H1 (cell line): ENCODE data around the gene SMIM28. TPM values are rescaled to one million over a fixed set of nuclear protein-coding genes. Genes with fewer than 3 reads are reported as not detected.

ENCODE experiments used
- CHD2 ChIP-seq: IDR thresholded peaks from 2 replicates; pipeline ENCODE4 v1.6.1; 2012; ENCODE audit warnings: low read length, improper control_type of control experiment
- CTBP2 ChIP-seq: IDR thresholded peaks from 2 replicates; pipeline ENCODE4 v1.7.0; 2011; ENCODE audit warnings: borderline replicate concordance, mild to moderate bottlenecking, moderate library complexity, mixed read lengths, low read length; ENCODE audit not compliant: insufficient read depth, insufficient read length
- HDAC6 ChIP-seq: IDR thresholded peaks from one replicate; pipeline ENCODE4 v1.7.1; 2012; ENCODE audit warnings: low read depth, mild to moderate bottlenecking, inconsistent platforms, low read length, moderate library complexity
- RBBP5 ChIP-seq: IDR thresholded peaks from 2 replicates; pipeline ENCODE4 v1.7.1; 2012; ENCODE audit warnings: low read depth, mild to moderate bottlenecking, inconsistent platforms, low read length, moderate library complexity, borderline replicate concordance
- TAF1 ChIP-seq: IDR thresholded peaks from 2 replicates; pipeline ENCODE4 v1.6.1; 2011; ENCODE audit warnings: mild to moderate bottlenecking, low read depth, low read length
- TBP ChIP-seq: IDR thresholded peaks from 2 replicates; pipeline ENCODE4 v1.6.1; 2011; ENCODE audit warnings: low read depth, low read length, improper control_type of control experiment
- YY1 ChIP-seq: IDR thresholded peaks from 2 replicates; pipeline ENCODE4 v1.6.1; 2011; ENCODE audit warnings: low read depth, mild to moderate bottlenecking, low read length
- polyA plus RNA-seq, 7 experiments: library from polyadenylated mRNA; depleted of rRNA in 3 of 7; stranded (reverse) in 5 of 7; unstranded in 2 of 7; fragments of >200 nt in 5 of 7; fragments of 200-250 nt in 2 of 7; gene quantifications; 1 replicate in 5 of 7; 2 replicates in 1 of 7; 4 replicates in 1 of 7; pipeline versions ENCODE4 v1.2.1 to v1.2.3, GENCODE V29; 2011 to 2013; ENCODE audit warnings: missing spikeins in 2 of 7, mixed read lengths in 2 of 7
- total RNA-seq: library from RNA; stranded (reverse); fragmentation: NEBNext Ultra II Directional; extraction: Animal tissue kit (Norgen Biotek cat#: 25700); gene quantifications from 2 replicates; pipeline ENCODE4 v1.2.1, GENCODE V29; 2021
- TF ChIP-seq, protein P1 (sequence below): fragments of 300-600 bp; sonication (generic); IDR thresholded peaks from 2 replicates; pipeline ENCODE4 v1.7.1; 2012; ENCODE audit warnings: low read length, moderate library complexity, mild to moderate bottlenecking, inconsistent platforms; ENCODE audit not compliant: insufficient replicate concordance
- TF ChIP-seq, protein P2 (sequence below): IDR thresholded peaks from 2 replicates; pipeline ENCODE4 v1.6.1; 2012; ENCODE audit warnings: inconsistent platforms

SMIM28 gene
- total and polyA plus RNA-seq, 2 of the 8 experiments (the other 6 are each of a cell fraction or from before 2014, with no cell fraction given): not detected

DNA sequence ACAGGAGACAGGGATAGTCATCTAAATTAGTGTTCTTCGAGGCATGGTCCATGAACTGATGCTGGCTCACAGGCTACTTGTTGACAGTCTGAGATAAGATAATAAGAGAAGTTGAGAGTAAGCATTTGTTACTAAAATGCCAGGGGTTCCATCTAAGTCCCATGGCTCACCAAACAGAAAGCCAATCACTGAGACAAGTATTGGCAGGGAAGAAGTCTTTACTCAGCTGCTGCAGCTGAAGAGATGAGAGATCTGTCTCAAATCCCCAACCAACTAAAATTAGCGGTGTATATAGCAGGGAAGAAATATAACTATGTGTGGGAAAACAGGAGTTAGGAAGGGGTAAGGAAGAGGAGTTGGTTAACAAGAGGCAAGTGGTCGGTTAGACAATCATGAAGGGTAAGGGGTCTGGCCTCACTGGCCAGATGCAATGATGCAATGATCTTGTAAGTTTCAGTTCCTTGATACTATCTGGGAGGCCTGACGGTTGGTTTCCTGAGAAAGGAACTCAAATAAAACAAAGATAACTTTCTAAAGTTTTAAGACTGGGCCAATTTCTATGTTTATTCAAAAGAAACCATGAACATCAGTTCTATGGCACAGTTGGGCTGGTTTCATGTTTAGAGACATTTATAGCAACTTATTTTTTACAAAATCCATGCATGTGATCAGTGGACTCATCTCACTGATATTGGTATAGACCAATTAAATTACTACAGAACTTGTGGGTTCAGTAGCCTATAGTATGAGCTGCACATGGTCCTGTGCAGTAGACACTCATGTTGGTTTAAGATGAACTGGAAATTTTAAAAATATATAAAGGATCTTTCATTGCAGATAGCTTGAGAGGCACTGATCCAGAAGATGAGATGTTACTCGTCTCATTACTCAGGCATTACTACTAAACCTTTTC, 16.4 kb downstream of the SMIM28 start (continued):
- TF ChIP-seq, protein P1, sequence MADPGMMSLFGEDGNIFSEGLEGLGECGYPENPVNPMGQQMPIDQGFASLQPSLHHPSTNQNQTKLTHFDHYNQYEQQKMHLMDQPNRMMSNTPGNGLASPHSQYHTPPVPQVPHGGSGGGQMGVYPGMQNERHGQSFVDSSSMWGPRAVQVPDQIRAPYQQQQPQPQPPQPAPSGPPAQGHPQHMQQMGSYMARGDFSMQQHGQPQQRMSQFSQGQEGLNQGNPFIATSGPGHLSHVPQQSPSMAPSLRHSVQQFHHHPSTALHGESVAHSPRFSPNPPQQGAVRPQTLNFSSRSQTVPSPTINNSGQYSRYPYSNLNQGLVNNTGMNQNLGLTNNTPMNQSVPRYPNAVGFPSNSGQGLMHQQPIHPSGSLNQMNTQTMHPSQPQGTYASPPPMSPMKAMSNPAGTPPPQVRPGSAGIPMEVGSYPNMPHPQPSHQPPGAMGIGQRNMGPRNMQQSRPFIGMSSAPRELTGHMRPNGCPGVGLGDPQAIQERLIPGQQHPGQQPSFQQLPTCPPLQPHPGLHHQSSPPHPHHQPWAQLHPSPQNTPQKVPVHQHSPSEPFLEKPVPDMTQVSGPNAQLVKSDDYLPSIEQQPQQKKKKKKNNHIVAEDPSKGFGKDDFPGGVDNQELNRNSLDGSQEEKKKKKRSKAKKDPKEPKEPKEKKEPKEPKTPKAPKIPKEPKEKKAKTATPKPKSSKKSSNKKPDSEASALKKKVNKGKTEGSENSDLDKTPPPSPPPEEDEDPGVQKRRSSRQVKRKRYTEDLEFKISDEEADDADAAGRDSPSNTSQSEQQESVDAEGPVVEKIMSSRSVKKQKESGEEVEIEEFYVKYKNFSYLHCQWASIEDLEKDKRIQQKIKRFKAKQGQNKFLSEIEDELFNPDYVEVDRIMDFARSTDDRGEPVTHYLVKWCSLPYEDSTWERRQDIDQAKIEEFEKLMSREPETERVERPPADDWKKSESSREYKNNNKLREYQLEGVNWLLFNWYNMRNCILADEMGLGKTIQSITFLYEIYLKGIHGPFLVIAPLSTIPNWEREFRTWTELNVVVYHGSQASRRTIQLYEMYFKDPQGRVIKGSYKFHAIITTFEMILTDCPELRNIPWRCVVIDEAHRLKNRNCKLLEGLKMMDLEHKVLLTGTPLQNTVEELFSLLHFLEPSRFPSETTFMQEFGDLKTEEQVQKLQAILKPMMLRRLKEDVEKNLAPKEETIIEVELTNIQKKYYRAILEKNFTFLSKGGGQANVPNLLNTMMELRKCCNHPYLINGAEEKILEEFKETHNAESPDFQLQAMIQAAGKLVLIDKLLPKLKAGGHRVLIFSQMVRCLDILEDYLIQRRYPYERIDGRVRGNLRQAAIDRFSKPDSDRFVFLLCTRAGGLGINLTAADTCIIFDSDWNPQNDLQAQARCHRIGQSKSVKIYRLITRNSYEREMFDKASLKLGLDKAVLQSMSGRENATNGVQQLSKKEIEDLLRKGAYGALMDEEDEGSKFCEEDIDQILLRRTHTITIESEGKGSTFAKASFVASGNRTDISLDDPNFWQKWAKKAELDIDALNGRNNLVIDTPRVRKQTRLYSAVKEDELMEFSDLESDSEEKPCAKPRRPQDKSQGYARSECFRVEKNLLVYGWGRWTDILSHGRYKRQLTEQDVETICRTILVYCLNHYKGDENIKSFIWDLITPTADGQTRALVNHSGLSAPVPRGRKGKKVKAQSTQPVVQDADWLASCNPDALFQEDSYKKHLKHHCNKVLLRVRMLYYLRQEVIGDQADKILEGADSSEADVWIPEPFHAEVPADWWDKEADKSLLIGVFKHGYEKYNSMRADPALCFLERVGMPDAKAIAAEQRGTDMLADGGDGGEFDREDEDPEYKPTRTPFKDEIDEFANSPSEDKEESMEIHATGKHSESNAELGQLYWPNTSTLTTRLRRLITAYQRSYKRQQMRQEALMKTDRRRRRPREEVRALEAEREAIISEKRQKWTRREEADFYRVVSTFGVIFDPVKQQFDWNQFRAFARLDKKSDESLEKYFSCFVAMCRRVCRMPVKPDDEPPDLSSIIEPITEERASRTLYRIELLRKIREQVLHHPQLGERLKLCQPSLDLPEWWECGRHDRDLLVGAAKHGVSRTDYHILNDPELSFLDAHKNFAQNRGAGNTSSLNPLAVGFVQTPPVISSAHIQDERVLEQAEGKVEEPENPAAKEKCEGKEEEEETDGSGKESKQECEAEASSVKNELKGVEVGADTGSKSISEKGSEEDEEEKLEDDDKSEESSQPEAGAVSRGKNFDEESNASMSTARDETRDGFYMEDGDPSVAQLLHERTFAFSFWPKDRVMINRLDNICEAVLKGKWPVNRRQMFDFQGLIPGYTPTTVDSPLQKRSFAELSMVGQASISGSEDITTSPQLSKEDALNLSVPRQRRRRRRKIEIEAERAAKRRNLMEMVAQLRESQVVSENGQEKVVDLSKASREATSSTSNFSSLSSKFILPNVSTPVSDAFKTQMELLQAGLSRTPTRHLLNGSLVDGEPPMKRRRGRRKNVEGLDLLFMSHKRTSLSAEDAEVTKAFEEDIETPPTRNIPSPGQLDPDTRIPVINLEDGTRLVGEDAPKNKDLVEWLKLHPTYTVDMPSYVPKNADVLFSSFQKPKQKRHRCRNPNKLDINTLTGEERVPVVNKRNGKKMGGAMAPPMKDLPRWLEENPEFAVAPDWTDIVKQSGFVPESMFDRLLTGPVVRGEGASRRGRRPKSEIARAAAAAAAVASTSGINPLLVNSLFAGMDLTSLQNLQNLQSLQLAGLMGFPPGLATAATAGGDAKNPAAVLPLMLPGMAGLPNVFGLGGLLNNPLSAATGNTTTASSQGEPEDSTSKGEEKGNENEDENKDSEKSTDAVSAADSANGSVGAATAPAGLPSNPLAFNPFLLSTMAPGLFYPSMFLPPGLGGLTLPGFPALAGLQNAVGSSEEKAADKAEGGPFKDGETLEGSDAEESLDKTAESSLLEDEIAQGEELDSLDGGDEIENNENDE: no peak
- TF ChIP-seq TBP: no peak
- no peak for TF ChIP-seq HDAC6
- no peak for TF ChIP-seq CTBP2
- TF ChIP-seq, protein P2, sequence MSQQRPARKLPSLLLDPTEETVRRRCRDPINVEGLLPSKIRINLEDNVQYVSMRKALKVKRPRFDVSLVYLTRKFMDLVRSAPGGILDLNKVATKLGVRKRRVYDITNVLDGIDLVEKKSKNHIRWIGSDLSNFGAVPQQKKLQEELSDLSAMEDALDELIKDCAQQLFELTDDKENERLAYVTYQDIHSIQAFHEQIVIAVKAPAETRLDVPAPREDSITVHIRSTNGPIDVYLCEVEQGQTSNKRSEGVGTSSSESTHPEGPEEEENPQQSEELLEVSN: no peak
- no peak for TF ChIP-seq TAF1
- no peak for TF ChIP-seq RBBP5
- no peak for TF ChIP-seq CHD2
- no peak for TF ChIP-seq YY1
